Panc1 (cell line): ENCODE measurements around the gene SENP1.

ENCODE experiments used
- CTCF ChIP-seq: fragments of 450-650 bp; IDR thresholded peaks from 2 replicates; pipeline ENCODE4 v1.5.1; 2017; ENCODE audit warnings: mild to moderate bottlenecking
- POLR2AphosphoS5 ChIP-seq: IDR thresholded peaks from 2 replicates; pipeline ENCODE4 v1.6.1; 2012; ENCODE audit warnings: mild to moderate bottlenecking, low read depth, low read length, moderate library complexity
- TCF7L2 ChIP-seq: IDR thresholded peaks from 2 replicates; pipeline ENCODE4 v1.6.1; 2011; ENCODE audit warnings: mild to moderate bottlenecking, low read depth, low read length, inconsistent platforms
- TF ChIP-seq, protein P1 (sequence below), 2 experiments: IDR thresholded peaks; 2 replicates each; pipeline ENCODE4 v1.6.1; 2011 to 2012; ENCODE audit warnings: low read depth in 2 of 2, control low read depth in 1 of 2, low read length in 1 of 2, mild to moderate bottlenecking in 1 of 2, moderate library complexity in 1 of 2; ENCODE audit not compliant: insufficient read depth in 1 of 2

DNA sequence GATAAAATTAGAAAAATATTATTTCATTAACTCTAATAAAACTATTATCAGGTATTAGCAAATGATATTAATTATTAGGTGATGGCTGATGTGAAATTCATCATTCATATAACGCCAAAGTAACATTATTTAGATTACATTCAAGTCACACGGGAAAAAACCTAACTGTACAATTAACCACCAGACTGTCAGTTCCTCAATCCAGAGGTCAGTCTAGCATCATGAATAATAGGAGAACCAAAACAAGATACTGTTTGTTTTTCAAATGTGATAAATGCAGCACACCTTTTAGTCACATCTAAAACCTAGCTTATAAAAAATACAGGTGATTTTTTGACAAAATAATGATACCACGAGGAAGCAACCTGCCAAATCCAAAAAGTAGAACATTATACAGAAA is 19.6 kb downstream of the SENP1 start:
- TF ChIP-seq POLR2AphosphoS5: no peak
- TF ChIP-seq CTCF: no peak
- TF ChIP-seq, protein P1, sequence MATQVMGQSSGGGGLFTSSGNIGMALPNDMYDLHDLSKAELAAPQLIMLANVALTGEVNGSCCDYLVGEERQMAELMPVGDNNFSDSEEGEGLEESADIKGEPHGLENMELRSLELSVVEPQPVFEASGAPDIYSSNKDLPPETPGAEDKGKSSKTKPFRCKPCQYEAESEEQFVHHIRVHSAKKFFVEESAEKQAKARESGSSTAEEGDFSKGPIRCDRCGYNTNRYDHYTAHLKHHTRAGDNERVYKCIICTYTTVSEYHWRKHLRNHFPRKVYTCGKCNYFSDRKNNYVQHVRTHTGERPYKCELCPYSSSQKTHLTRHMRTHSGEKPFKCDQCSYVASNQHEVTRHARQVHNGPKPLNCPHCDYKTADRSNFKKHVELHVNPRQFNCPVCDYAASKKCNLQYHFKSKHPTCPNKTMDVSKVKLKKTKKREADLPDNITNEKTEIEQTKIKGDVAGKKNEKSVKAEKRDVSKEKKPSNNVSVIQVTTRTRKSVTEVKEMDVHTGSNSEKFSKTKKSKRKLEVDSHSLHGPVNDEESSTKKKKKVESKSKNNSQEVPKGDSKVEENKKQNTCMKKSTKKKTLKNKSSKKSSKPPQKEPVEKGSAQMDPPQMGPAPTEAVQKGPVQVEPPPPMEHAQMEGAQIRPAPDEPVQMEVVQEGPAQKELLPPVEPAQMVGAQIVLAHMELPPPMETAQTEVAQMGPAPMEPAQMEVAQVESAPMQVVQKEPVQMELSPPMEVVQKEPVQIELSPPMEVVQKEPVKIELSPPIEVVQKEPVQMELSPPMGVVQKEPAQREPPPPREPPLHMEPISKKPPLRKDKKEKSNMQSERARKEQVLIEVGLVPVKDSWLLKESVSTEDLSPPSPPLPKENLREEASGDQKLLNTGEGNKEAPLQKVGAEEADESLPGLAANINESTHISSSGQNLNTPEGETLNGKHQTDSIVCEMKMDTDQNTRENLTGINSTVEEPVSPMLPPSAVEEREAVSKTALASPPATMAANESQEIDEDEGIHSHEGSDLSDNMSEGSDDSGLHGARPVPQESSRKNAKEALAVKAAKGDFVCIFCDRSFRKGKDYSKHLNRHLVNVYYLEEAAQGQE (IDR thresholded peaks at IDR 0.05; ENCODE audit: insufficient read depth in 1 of 2, low read depth in 2 of 2, low read length in 1 of 2): no peak
- TF ChIP-seq TCF7L2: no peak
